Mesenchymal stem cell (in vitro differentiated cells and primary cell): ENCODE measurements around the gene ZDHHC7.

ENCODE experiments used
- DNase-seq: peaks from one replicate; pipeline ENCODE4 v3.0.0-alpha.2; 2013
- H2AFZ ChIP-seq: one replicate; pipeline ENCODE4 v1.6.1; 2013; ENCODE audit warnings: low read depth, mild to moderate bottlenecking, control low read depth, inconsistent platforms, low read length, moderate library complexity
- H2AK5ac ChIP-seq: 2 replicates; pipeline ENCODE4 v1.6.1; 2013; ENCODE audit warnings: low read length, moderate library complexity, mild to moderate bottlenecking, inconsistent platforms; ENCODE audit not compliant: severe bottlenecking
- H2BK120ac ChIP-seq: one replicate; pipeline ENCODE4 v1.6.1; 2013; ENCODE audit warnings: low read depth, mild to moderate bottlenecking, inconsistent platforms, low read length, moderate library complexity
- H2BK12ac ChIP-seq, 2 experiments: one replicate each; pipeline ENCODE4 v1.6.1; 2013; ENCODE audit warnings: inconsistent platforms in 2 of 2, low read length in 2 of 2, mild to moderate bottlenecking in 2 of 2, moderate library complexity in 2 of 2, control low read depth in 1 of 2
- H2BK15ac ChIP-seq: one replicate; pipeline ENCODE4 v1.6.1; 2013; ENCODE audit warnings: mild to moderate bottlenecking, low read depth, inconsistent platforms; ENCODE audit not compliant: poor library complexity, severe bottlenecking
- H2BK5ac ChIP-seq: 2 replicates; pipeline ENCODE4 v1.6.1; 2013; ENCODE audit warnings: low read depth, mild to moderate bottlenecking, low read length, control low read depth, inconsistent platforms; ENCODE audit not compliant: poor library complexity, severe bottlenecking
- H3K14ac ChIP-seq, 2 experiments: one replicate each; pipeline ENCODE4 v1.6.1; 2013; ENCODE audit warnings: inconsistent platforms in 2 of 2, low read length in 2 of 2, control low read depth in 1 of 2, mild to moderate bottlenecking in 1 of 2, moderate library complexity in 1 of 2
- H3K18ac ChIP-seq, 2 experiments: one replicate each; pipeline ENCODE4 v1.6.1; 2013; ENCODE audit warnings: inconsistent platforms in 2 of 2, low read length in 2 of 2, control low read depth in 1 of 2, low read depth in 1 of 2, mild to moderate bottlenecking in 1 of 2
- H3K23ac ChIP-seq, 2 experiments: one replicate each; pipeline ENCODE4 v1.6.1; 2013; ENCODE audit warnings: inconsistent platforms in 2 of 2, low read length in 2 of 2, mild to moderate bottlenecking in 2 of 2, moderate library complexity in 2 of 2, control low read depth in 1 of 2
- H3K27ac ChIP-seq: 2 replicates; pipeline ENCODE4 v1.5.1; 2013; ENCODE audit warnings: mild to moderate bottlenecking, moderate library complexity, low read length, control low read depth, inconsistent platforms; ENCODE audit not compliant: poor library complexity, severe bottlenecking
- H3K27me3 ChIP-seq, 2 experiments: 2 replicates each; pipeline versions ENCODE4 v1.6.1 to v1.7.0; 2013; ENCODE audit warnings: low read length in 2 of 2, mild to moderate bottlenecking in 2 of 2, moderate library complexity in 2 of 2, control low read depth in 1 of 2, inconsistent platforms in 1 of 2; ENCODE audit not compliant: control insufficient read depth in 1 of 2, insufficient read depth in 1 of 2
- H3K36me3 ChIP-seq, 2 experiments: 2 replicates each; pipeline versions ENCODE4 v1.6.1 to v1.7.0; 2013; ENCODE audit warnings: low read length in 2 of 2, control low read depth in 1 of 2, inconsistent platforms in 1 of 2, low read depth in 1 of 2, mild to moderate bottlenecking in 1 of 2; ENCODE audit not compliant: insufficient read depth in 2 of 2, control insufficient read depth in 1 of 2
- H3K4ac ChIP-seq, 2 experiments: one replicate each; pipeline ENCODE4 v1.6.1; 2013; ENCODE audit warnings: inconsistent platforms in 2 of 2, low read length in 2 of 2, mild to moderate bottlenecking in 2 of 2, moderate library complexity in 2 of 2, control low read depth in 1 of 2, low read depth in 1 of 2
- H3K4me1 ChIP-seq: 2 replicates; pipeline ENCODE4 v1.6.1; 2013; ENCODE audit warnings: low read depth, low read length, control low read depth; ENCODE audit not compliant: control insufficient read depth, insufficient read depth
- H3K4me2 ChIP-seq: 2 replicates; pipeline ENCODE4 v1.6.1; 2013; ENCODE audit warnings: low read length, mild to moderate bottlenecking, inconsistent platforms; ENCODE audit not compliant: poor library complexity, severe bottlenecking
- H3K4me3 ChIP-seq, 2 experiments: 2 replicates each; pipeline versions ENCODE4 v1.5.1 to v1.7.0; 2013; ENCODE audit warnings: low read length in 2 of 2, mild to moderate bottlenecking in 2 of 2, control low read depth in 1 of 2, low read depth in 1 of 2; ENCODE audit not compliant: insufficient read depth in 1 of 2
- H3K79me1 ChIP-seq: replicated peaks from 2 replicates; pipeline ENCODE4 v1.6.1; 2013; ENCODE audit warnings: mild to moderate bottlenecking, control low read depth, low read length, inconsistent platforms; ENCODE audit not compliant: poor library complexity, severe bottlenecking
- H3K9ac ChIP-seq: 2 replicates; pipeline ENCODE4 v1.7.0; 2013; ENCODE audit warnings: mild to moderate bottlenecking, low read length, moderate library complexity
- H3K9me3 ChIP-seq: 2 replicates; pipeline ENCODE4 v1.7.0; 2013; ENCODE audit warnings: mild to moderate bottlenecking, low read length; ENCODE audit not compliant: control insufficient read depth
- H4K8ac ChIP-seq: one replicate; pipeline ENCODE4 v1.6.1; 2013; ENCODE audit warnings: inconsistent platforms, mild to moderate bottlenecking, low read length, moderate library complexity
- H4K91ac ChIP-seq: one replicate; pipeline ENCODE4 v1.6.1; 2013; ENCODE audit warnings: mild to moderate bottlenecking, low read length, inconsistent platforms
- WGBS: methylation state at CpG from one replicate; pipeline ENCODE4 v1.1.7; 2013; ENCODE audit warnings: mixed read lengths; 5-methylcytosine and 5-hydroxymethylcytosine counted together

ZDHHC7 gene

GRCh38 chr16:84965428-84966415 lies 45.6 kb downstream of the ZDHHC7 start:
- no peaks in the 10 kb centered on the region for H3K79me1 ChIP-seq
- H3K27me3 ChIP-seq, result peaks cover 4 to 43% of the 10 kb centered on the region in 2 experiments
- no peak overlapping the region for H3K4ac ChIP-seq
- H2BK5ac ChIP-seq, result no peak overlapping the region
- H3K4me2 ChIP-seq, result no peak overlapping the region
- peak overlapping the region in 1 of 2 experiments; percentile 7 for H2BK12ac ChIP-seq
- H3K23ac ChIP-seq, result no peak overlapping the region
- no peak overlapping the region for H2BK120ac ChIP-seq
- no peaks in the 10 kb centered on the region for H3K9me3 ChIP-seq
- WGBS, result 92% methylated on average over 43 of the region's 43 CpGs
- H3K36me3 ChIP-seq, result no peaks in the 10 kb centered on the region
- H3K9ac ChIP-seq, result no peak overlapping the region
- no peak overlapping the region for H3K4me3 ChIP-seq
- no peak overlapping the region for H2AK5ac ChIP-seq
- H3K4me1 ChIP-seq, result peaks cover 1% of the 10 kb centered on the region
- no peak overlapping the region for H3K14ac ChIP-seq
- H3K27ac ChIP-seq, result no peak overlapping the region
- H4K8ac ChIP-seq, result no peak overlapping the region
- no peak overlapping the region for H2AFZ ChIP-seq
- peak overlapping the region; percentile 54 for H4K91ac ChIP-seq
- no peak for DNase-seq
- no peak overlapping the region for H3K18ac ChIP-seq
- H2BK15ac ChIP-seq, result no peak overlapping the region

GRCh38 chr16:84964386-84965128 lies 46.8 kb downstream of the ZDHHC7 start:
- Histone ChIP-seq H2AFZ (no peak overlapping the region), H4K91ac (peak overlapping the region; percentile 43), H3K36me3 (no peaks in the 10 kb centered on the region), H3K4me2 (no peak overlapping the region), H4K8ac (no peak overlapping the region), H3K14ac (no peak overlapping the region), H2BK12ac (no peak overlapping the region), H3K23ac (no peak overlapping the region), H3K79me1 (no peaks in the 10 kb centered on the region), H3K9me3 (no peaks in the 10 kb centered on the region), H3K27me3 (peaks cover 4 to 50% of the 10 kb centered on the region in 2 experiments), H3K18ac (no peak overlapping the region), H3K27ac (no peak overlapping the region), H2BK15ac (no peak overlapping the region), H3K4ac (no peak overlapping the region), H3K4me1 (no peaks in the 10 kb centered on the region), H2AK5ac (no peak overlapping the region), H2BK120ac (no peak overlapping the region), H3K9ac (no peak overlapping the region), H3K4me3 (no peak overlapping the region), H2BK5ac (no peak overlapping the region)
- WGBS, result 93% methylated on average over 19 of the region's 19 CpGs
- no peak for DNase-seq

- H3K23ac ChIP-seq, result no peak overlapping the region
- no peak overlapping the region for H2AK5ac ChIP-seq
- no peak for DNase-seq
- H3K27me3 ChIP-seq, result peaks cover 4 to 47% of the 10 kb centered on the region in 2 experiments
- no peak overlapping the region for H2BK120ac ChIP-seq
- H3K4me2 ChIP-seq, result no peak overlapping the region
- no peak overlapping the region for H3K14ac ChIP-seq
- no peak overlapping the region for H2BK12ac ChIP-seq
- no peak overlapping the region for H4K8ac ChIP-seq
- H2BK15ac ChIP-seq, result peak overlapping the region; percentile 29
- no peak overlapping the region for H3K9ac ChIP-seq
- no peak overlapping the region for H3K4me3 ChIP-seq
- H2BK5ac ChIP-seq, result no peak overlapping the region
- H3K27ac ChIP-seq, result no peak overlapping the region
- no peak overlapping the region for H2AFZ ChIP-seq
- H3K79me1 ChIP-seq, result no peaks in the 10 kb centered on the region
- no peak overlapping the region for H4K91ac ChIP-seq
- H3K4ac ChIP-seq, result no peak overlapping the region
- H3K36me3 ChIP-seq, result no peaks in the 10 kb centered on the region
- no peaks in the 10 kb centered on the region for H3K4me1 ChIP-seq
- no peaks in the 10 kb centered on the region for H3K9me3 ChIP-seq
- H3K18ac ChIP-seq, result no peak overlapping the region
- WGBS, result 70% methylated on average over 8 of the region's 8 CpGs
These were observed 48.3 kb downstream of the ZDHHC7 start for GRCh38 chr16:84963066-84963465.

GRCh38 chr16:84960942-84961341 lies 50.4 kb downstream of the ZDHHC7 start:
- Histone ChIP-seq H4K8ac (no peak overlapping the region), H2BK12ac (no peak overlapping the region), H3K9me3 (no peaks in the 10 kb centered on the region), H2AK5ac (no peak overlapping the region), H3K4me3 (no peak overlapping the region), H3K23ac (no peak overlapping the region), H3K27ac (no peak overlapping the region), H2BK5ac (no peak overlapping the region), H4K91ac (no peak overlapping the region), H2BK15ac (no peak overlapping the region), H2BK120ac (no peak overlapping the region), H3K4me2 (no peak overlapping the region), H3K4me1 (no peaks in the 10 kb centered on the region), H3K79me1 (no peaks in the 10 kb centered on the region), H3K27me3 (peaks cover 4 to 52% of the 10 kb centered on the region in 2 experiments), H3K14ac (no peak overlapping the region), H3K4ac (no peak overlapping the region), H2AFZ (no peak overlapping the region), H3K9ac (no peak overlapping the region), H3K36me3 (no peaks in the 10 kb centered on the region), H3K18ac (no peak overlapping the region)
- no peak for DNase-seq
- WGBS, result 82% methylated on average over 2 of the region's 4 CpGs
